Suprapubic skin (tissue), 4 donors: ENCODE measurements around the gene POLR3A. TPM values are rescaled to one million over a fixed set of nuclear protein-coding genes. Genes with fewer than 3 reads are reported as not detected.

Experiments used
- DNase-seq, 2 donors: peaks; one replicate each; pipeline ENCODE4 v3.0.0-alpha.2; 2019; ENCODE audit warnings: low spot score in 2 of 2
- H3K27ac ChIP-seq: fragments of 200-600 bp; sonication (generic); one replicate; pipeline ENCODE4 v1.5.1; 2019
- H3K27me3 ChIP-seq: fragments of 200-600 bp; sonication (generic); one replicate; pipeline ENCODE4 v1.5.1; 2019
- H3K36me3 ChIP-seq: fragments of 200-600 bp; sonication (generic); one replicate; pipeline ENCODE4 v1.5.1; 2019
- H3K4me1 ChIP-seq: fragments of 200-600 bp; sonication (generic); one replicate; pipeline ENCODE4 v1.5.1; 2019
- H3K4me3 ChIP-seq: fragments of 200-600 bp; sonication (generic); one replicate; pipeline ENCODE4 v1.5.1; 2019; ENCODE audit warnings: mild to moderate bottlenecking
- H3K9me3 ChIP-seq: fragments of 200-600 bp; sonication (generic); one replicate; pipeline ENCODE4 v1.5.1; 2019
- EP300 ChIP-seq: sonication (generic); formaldehyde crosslinking; IDR thresholded peaks from one replicate; pipeline ENCODE4 v1.6.1; 2017; ENCODE audit warnings: antibody characterized with exemption
- POLR2A ChIP-seq, 2 donors: fragments of 450-650 bp; IDR thresholded peaks; one replicate each; pipeline ENCODE4 v1.6.1; 2017; ENCODE audit warnings: antibody characterized with exemption in 2 of 2, mild to moderate bottlenecking in 2 of 2, moderate library complexity in 2 of 2
- POLR2AphosphoS5 ChIP-seq, 3 donors: sonication (generic); formaldehyde crosslinking; IDR thresholded peaks; one replicate each; pipeline ENCODE4 v1.6.1; 2017; ENCODE audit warnings: antibody characterized with exemption in 3 of 3
- WGBS: methylation state at CpG from one replicate; pipeline ENCODE4 v1.1.5; 2018; 5-methylcytosine and 5-hydroxymethylcytosine counted together
- total RNA-seq, 4 donors: library from RNA; depleted of rRNA; stranded (reverse); fragments of >200 nt; gene quantifications; one replicate each; pipeline ENCODE4 v1.1.0, GENCODE V29; 2016
- TF ChIP-seq, protein P1 (sequence below), 2 donors: fragments of 200-600 bp in 1 of 2; fragments of 450-650 bp in 1 of 2; sonication (generic) in 1 of 2; IDR thresholded peaks; one replicate each; pipeline ENCODE4 v1.5.1; 2016 to 2019; ENCODE audit warnings: antibody characterized with exemption in 2 of 2, mild to moderate bottlenecking in 1 of 2, moderate library complexity in 1 of 2

POLR3A gene
- total RNA-seq, 4 donors from 2014 or later = 9.7 to 18.3 (median 12.8) TPM

DNA sequence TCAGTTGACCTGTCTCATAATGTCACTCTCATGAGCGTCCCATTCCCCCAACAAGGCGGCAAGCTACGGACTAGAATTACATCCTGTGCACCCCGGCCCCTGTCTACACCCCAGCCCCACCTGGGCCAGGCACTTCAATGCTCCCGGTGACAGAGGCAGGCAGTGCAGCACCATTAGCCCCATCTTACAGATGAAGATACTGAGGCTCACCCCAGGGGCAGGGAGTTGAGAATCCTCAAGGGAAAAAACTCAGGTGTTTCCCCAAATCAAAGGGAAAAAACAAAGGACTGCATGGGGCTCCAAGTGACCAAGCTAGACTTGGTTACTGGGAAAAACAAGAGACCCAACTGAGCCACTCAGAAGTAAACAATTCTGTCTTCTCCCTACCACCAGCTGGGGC, 107.3 kb downstream of the POLR3A start:
- Histone ChIP-seq H3K4me3 (no peak overlapping the region), H3K4me1 (peaks cover 53% of the 10 kb centered on the region), H3K9me3 (no peaks in the 10 kb centered on the region), H3K27me3 (no peaks in the 10 kb centered on the region), H3K36me3 (no peaks in the 10 kb centered on the region), H3K27ac (no peak overlapping the region)
- TF ChIP-seq, protein P1, sequence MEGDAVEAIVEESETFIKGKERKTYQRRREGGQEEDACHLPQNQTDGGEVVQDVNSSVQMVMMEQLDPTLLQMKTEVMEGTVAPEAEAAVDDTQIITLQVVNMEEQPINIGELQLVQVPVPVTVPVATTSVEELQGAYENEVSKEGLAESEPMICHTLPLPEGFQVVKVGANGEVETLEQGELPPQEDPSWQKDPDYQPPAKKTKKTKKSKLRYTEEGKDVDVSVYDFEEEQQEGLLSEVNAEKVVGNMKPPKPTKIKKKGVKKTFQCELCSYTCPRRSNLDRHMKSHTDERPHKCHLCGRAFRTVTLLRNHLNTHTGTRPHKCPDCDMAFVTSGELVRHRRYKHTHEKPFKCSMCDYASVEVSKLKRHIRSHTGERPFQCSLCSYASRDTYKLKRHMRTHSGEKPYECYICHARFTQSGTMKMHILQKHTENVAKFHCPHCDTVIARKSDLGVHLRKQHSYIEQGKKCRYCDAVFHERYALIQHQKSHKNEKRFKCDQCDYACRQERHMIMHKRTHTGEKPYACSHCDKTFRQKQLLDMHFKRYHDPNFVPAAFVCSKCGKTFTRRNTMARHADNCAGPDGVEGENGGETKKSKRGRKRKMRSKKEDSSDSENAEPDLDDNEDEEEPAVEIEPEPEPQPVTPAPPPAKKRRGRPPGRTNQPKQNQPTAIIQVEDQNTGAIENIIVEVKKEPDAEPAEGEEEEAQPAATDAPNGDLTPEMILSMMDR (IDR thresholded peaks at IDR 0.05) = no peak
- TF ChIP-seq POLR2AphosphoS5 (IDR thresholded peaks at IDR 0.05) = no peak
- no peak for TF ChIP-seq POLR2A (IDR thresholded peaks at IDR 0.05)
- TF ChIP-seq EP300 = no peak
- DNase-seq = no peak
- 98% methylated on average over 4 of the region's 5 CpGs for WGBS

- Histone ChIP-seq H3K27ac (no peak overlapping the region), H3K4me1 (peaks cover 50% of the 10 kb centered on the region), H3K9me3 (no peaks in the 10 kb centered on the region), H3K27me3 (no peaks in the 10 kb centered on the region), H3K36me3 (no peaks in the 10 kb centered on the region), H3K4me3 (no peak overlapping the region)
- DNase-seq = no peak
- no peak for TF ChIP-seq POLR2AphosphoS5 (IDR thresholded peaks at IDR 0.05)
- TF ChIP-seq, protein P1 (IDR thresholded peaks at IDR 0.05) = no peak
- TF ChIP-seq POLR2A (IDR thresholded peaks at IDR 0.05) = no peak
- TF ChIP-seq EP300 = no peak
- WGBS = 90% methylated on average over 6 of the region's 7 CpGs
Measured at GRCh38 chr10:77921395-77921794, 107.9 kb downstream of the POLR3A start.

- no peak for TF ChIP-seq POLR2A (IDR thresholded peaks at IDR 0.05)
- TF ChIP-seq POLR2AphosphoS5 (IDR thresholded peaks at IDR 0.05) = no peak
- TF ChIP-seq, protein P1 (IDR thresholded peaks at IDR 0.05) = no peak
- TF ChIP-seq EP300 = no peak
- H3K27me3 ChIP-seq = no peaks in the 10 kb centered on the region
- peaks cover 44% of the 10 kb centered on the region for H3K4me1 ChIP-seq
- no peaks in the 10 kb centered on the region for H3K36me3 ChIP-seq
- H3K27ac ChIP-seq = no peak overlapping the region
- H3K4me3 ChIP-seq = no peak overlapping the region
- DNase-seq = no peak
- WGBS = 75% methylated on average over 3 of the region's 4 CpGs
- no peaks in the 10 kb centered on the region for H3K9me3 ChIP-seq
Measured at GRCh38 chr10:77920495-77920894, 108.8 kb downstream of the POLR3A start.

- no peak for DNase-seq
- H3K27me3 ChIP-seq = no peaks in the 10 kb centered on the region
- H3K9me3 ChIP-seq = no peaks in the 10 kb centered on the region
- no peaks in the 10 kb centered on the region for H3K36me3 ChIP-seq
- H3K4me3 ChIP-seq = no peak overlapping the region
- TF ChIP-seq EP300 = no peak
- TF ChIP-seq POLR2AphosphoS5 (IDR thresholded peaks at IDR 0.05) = no peak
- TF ChIP-seq, protein P1 (IDR thresholded peaks at IDR 0.05) = no peak
- no peak for TF ChIP-seq POLR2A (IDR thresholded peaks at IDR 0.05)
- H3K4me1 ChIP-seq = peaks cover 36% of the 10 kb centered on the region
- WGBS = 53% methylated on average over 4 of the region's 4 CpGs
- H3K27ac ChIP-seq = no peak overlapping the region
Measured at GRCh38 chr10:77919713-77920108, 109.6 kb downstream of the POLR3A start.

Other genes with a start within 250 kb of the POLR3A start
- 100 to 1,000 TPM; 117 to 196 (median 147) TPM for gene DLG5, start 102.8 kb downstream of the POLR3A start, total RNA-seq
- gene RPS24, start 4.3 kb upstream of the POLR3A start, total RNA-seq = 1,000 to 10,000 TPM; 1,912 to 3,227 (median 3,162) TPM